ENCODE data around the gene GNE.
"Not testable (repeated sequence)": the region's sequence is repeated elsewhere in the genome, so short reads cannot be mapped to it uniquely, and the experiment has no call there.

GNE gene

DNA sequence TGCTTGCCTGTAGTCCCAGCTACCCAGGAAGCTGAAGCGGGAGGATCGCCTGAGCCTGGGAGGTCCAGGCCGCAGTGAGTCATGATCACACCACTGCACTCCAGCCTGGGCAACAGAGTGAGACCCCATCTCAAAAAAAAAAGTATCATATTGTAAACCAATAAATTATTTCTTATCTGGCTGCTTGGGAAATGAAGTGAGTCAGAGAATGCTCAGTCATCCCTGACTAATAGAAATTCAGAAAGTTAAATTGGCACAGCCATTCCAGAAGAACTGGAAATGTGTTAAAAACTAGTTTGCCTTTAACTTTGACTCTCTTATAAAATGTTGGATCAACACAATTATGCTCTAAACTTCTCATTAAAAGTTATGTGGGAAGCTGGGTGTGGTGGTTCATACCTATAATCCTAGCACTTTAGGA is 9.8 kb upstream of the GNE start:
- no peak for DNase-seq

DNA sequence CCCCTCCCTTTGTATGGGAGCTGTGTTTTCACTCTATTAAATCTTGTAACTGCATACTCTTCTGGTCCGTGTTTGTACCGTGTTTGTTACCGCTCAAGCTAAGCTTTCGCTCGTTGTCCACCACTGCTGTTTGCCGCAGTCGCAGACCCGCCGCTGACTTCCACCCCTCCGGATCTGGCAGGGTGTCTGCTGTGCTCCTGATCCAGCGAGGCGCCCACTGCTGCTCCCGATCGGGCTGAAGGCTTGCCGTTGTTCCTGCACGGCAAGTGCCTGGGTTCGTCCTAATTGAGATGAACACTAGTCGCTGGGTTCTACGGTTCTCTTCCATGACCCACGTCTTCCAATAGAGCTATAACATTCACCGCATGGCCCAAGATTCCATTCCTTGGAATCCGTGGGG is 6.6 kb upstream of the GNE start:
- no peak for DNase-seq

DNA sequence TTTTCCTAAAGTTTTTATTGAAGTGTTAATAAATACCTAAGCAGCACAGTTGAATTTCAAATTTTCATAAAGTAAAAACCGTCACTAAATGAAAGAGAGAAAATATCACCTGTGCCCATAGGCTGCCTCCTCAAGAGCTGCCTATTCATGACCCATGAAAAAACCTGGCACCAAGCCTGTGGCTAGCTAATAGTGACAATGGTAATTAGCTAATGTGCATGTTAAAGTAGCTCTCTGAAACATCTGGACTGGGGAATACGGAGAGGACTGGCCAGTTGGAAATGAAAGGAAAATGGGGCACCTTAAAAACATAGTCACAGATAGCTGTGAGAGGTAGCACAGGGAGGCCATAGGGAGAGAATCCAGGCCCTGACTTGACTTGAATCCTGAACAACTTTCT is 5.4 kb upstream of the GNE start:
- no peak for DNase-seq

DNA sequence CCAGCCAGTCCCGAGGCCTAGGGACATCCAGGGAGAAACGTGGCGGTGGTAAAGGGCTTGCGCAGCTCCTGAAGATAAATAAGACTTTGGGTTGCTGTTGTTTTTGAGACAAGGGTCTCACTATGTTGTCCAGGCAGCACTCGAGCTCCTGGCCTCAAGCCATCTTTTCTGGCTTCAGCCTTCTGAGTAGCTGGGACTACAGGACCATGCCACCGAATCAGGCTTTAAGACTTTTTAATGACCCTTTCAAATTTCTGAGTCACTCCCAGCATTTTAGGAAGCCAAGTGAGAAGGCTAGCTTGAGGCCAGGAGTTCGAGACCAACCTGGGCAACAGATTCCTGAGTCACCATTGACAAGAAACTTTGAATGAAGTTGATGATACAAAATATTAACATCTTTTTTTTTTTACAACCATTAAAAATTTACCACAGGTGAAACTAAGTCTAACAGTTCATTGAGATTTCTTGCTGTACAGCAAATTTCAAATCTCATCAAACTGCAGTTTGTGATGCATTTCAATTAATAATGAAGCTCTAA is 817 bp upstream of the GNE start:
- no peak for DNase-seq

DNA sequence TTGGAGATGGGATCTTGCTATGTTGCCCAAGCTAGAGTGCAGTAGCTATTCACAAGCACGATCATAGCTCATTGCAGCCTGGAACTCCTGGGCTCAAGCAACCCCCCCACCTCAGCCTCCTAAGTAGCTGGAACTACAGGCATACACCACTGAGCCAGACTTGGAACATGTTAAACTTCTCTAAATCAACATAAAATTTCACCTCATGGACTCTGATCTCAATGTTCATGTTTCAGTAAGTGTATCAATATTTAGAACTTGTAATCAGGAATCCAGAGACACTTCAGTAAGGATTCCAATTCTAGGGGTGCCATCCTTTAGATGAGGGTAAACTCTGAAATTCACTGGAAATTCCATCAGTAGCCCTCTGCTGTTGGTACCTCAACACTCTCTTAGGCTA is 6.8 kb downstream of the GNE start:
- DNase-seq: no peak

DNA sequence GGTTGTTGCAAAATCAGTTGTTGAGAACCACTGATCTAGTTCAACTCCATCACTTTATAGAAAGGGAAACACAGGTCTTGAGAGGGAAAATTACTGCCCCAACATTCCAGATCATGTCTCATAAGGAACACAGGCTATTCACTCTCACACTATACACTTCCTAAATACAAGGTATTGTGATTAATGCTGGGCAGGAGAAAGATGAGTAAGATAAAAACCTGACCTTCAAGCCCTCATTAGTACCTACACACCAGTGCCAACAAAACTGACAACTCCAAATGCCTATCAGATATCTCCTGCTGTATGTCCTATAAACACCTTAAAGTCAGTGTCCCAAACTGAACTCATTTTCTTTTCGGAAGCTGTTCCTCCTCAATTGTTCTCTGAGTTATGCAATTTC is 8.2 kb downstream of the GNE start:
- no peak for DNase-seq

DNA sequence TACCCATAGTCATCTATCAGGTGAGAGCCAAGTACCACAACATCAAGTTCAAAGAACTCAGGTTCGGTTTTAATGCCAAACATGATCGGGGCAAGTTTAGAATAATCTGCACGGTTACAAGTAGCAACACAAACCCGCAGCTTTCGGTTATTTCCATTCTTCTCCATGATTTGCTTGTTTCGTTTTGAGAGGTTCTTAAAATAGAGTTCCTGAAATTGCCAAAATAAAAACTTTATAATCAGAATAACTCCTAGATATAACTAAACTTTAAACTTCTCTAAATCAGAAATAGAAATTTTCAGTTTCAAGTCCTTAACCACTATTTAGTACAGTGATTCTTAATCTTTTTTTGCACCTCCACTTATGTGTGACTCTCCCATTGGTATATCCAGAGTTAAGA is 9.1 kb downstream of the GNE start:
- DNase-seq: no peak

DNA sequence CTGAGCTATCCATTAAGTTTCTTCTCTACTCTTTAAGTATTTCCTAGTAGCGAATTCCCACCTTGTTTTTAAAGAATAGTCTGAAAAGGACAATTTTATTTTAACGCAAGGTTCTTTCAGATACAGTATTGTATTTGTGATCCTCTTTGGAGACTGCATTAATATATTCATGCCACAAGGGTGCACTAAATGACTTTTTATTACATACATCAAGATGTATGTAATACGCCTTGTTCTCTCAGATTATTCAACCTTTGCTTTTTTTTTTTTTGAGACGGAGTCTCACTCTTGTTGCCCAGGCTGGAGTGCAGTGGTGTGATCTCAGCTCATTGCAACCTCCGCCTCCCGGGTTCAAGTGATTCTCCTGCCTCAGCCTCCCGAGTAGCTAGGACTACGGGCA is 10.2 kb downstream of the GNE start:
- not testable (repeated sequence) for DNase-seq

DNA sequence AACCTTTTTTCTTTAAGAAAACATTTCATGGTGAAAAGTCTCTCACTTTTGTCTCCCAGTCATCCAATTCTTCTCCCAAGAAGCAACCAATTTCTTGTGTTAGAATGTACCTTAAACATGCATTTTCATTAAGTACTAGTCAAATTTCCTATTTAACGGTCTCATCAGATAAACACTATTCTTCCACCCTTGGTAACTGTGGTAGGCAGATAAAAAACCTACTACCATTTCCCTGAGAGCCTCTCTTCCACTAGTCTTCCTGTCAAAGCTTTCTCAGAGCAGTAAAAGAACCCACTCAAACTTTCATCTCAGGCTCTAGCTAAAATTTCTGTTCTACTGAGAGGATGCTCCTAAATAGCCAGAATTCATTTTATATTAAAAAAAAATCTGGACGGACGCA is 10.9 kb downstream of the GNE start:
- DNase-seq: no peak

DNA sequence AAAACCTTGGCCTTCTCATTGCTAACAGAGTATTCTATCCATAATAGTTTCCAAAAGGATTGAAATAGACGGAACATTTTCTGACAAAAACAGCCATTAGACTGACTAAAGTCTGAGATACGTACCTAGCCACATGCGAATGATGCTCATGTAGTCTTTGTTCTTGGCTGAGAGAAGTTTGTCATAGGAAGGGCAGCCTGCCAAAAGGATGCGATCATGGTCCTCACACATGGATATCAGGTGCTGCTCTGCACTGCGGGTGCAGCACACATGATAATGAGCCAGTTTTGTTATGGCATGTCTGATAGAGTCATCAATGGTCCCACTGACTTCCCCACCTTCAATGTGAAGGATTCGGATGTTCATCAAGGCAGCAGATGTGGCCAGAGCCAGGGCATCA is 12.3 kb downstream of the GNE start:
- no peak for DNase-seq

DNA sequence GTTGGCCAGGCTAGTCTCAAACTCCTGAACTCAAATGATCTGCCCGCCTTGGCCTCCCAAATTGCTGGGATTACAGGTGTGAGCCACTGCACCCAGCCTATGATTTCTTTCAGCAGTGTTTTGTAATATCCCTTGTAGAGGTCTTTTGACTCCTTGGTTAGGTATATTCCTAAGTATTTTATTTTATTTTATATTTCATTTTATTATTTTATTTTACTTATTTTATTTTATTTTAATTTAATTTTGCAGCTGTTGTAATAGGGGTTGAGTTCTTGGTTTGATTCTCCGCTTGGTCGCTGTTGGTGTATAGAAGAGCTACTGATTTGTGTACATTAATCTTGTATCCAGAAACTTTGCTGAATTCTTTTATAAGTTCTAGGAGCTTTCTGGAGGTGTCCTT is 18.6 kb downstream of the GNE start:
- DNase-seq: not testable (repeated sequence)

DNA sequence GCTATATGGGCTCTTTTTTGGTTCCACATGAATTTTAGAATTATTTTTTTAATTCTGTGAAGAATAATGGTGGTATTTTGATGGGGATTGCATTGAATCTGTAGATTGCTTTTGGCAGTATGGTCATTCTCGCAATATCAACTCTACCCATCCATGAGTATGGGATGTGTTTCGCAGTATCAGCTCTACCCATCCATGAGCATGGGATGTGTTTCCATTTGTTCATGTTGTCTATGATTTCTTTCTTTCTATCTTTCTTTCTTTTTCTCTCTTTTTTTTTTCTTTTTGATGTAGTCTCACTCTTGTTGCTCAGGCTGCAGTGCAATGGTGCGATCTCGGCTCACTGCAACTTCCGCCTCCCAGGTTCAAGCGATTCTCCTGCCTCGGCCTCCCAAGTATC is 19.0 kb downstream of the GNE start:
- not testable (repeated sequence) for DNase-seq

DNA sequence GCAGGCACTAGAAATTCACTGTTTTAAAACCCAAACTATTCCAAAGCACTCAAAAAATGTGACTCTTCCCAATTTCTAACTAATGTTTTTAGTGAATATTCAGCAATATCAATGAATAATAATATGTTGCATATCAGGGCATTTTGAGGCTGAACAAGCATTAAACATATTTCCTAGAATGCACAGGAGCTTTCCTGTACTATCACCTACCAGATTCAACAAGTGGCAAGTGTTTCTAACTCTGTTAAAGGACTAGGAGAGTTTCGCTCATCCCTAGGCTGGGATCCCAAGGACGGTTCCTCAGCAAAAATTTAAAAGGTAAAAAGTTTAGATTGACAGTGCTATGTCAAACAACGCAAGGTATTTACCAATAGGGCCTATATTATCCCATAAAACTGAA is 21.0 kb downstream of the GNE start:
- DNase-seq: no peak

DNA sequence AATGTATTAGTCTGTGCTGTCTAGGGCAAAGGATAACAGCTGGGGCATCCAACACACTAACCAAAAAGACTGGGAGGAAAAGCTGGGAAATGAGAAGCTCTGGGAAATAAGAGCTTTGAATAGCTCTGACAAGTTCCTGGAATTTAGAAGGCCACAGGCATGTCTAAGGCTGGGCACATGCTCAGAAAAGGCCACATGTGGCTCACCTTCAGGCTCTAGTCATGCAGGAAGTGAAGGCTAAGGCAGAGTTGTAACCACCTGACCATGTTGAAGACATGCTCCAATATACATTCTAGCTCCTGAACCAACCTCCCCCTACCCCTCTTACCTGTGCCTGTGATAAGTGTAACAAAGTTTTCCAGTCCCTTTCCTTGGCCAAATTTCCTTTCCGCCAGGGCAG is 35.8 kb downstream of the GNE start:
- DNase-seq: no peak

DNA sequence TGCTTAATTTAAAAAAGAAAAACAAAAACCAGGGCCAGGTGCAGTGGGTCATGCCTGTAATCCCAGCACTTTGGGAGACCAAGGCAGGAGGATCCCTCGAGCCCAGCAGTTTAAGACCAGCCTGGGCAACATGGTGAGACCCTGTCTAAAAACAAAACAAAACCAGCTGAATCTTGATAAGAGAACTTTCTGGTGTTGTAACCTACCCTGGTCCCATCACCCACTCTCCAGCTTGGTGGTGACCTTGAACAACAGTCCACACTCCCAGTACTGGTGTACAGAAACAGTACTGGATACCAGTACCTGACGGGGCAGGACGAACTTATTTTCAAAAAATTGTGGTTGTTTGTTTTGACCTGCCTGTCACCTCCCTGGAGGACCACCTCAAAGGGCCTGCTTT is 36.6 kb downstream of the GNE start:
- DNase-seq: no peak

DNA sequence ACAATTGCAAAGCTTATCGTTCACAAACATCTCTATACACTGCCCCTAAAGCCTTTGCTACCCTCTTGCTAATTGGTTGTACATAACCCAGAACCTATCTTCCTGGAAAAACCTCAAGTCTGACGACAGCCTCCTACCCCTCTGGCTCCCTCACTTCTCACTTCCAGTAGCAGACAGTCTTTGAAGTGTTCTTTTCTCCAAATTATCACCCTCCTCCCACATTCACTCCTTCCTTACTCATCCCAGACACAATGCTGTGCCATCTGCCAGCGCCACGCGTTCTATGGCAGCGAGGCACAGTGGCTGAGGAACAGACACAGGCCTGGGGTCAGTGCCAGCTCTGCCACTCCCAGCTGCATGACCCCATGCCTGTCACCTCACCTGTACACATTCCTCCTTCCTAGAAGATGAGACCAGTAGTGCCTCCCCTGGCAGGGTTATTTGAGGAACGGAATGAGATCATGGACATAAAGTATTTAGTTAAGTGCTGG is 39.8 kb downstream of the GNE start:
- no peak for DNase-seq

DNA sequence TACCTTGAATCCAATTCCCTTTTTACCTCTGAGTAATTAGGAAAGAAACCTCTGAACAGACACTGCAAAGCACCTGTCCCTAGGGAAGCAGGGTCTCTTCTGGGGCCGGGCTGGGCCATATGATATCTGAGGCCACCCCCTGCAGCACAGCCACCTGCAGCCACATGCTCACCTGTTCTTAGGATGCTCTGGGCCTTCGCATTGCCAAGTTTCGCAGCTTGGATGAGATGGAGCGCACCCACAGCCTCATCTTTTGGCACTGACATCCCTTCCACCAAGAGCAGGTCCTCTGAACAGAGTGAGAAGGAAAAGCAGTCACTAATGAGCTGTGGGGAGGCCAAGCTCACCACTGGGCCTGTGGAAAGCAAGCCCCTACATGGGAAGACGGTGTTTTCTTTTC is 40.2 kb downstream of the GNE start:
- no peak for DNase-seq

DNA sequence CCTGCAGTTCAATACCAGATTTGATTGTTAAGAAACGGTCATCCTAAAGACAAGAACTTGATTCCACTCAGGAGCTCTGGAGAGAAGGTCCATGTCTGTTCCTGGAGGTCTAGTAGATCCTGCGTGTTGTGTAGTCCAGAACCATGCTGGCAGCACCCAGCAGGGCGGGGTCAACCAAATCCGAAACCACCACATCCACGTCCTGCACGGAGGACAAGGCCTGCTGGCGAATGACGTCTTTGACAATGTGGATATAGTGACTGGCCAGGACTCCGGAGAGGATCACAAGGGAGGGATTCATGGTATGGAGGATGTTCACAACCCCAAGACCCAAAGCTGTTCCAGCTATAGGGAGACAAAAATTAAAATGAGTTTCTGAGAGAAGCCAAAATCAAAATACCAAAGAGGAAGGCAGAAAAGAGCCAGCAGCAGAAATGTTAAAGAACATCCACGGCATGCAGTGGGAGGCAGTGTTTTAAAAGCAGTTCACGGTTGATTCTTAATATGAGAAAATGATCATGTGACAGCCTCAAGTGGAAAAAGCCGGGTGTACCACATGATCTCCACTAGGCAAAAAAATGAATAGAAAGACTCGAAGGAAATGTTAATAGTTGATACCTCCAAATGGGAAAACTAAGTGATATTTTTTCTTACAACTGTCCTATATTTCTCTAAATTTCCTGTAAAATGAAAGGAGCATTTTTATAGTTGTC is 40.8 kb downstream of the GNE start:
- no peak for DNase-seq

DNA sequence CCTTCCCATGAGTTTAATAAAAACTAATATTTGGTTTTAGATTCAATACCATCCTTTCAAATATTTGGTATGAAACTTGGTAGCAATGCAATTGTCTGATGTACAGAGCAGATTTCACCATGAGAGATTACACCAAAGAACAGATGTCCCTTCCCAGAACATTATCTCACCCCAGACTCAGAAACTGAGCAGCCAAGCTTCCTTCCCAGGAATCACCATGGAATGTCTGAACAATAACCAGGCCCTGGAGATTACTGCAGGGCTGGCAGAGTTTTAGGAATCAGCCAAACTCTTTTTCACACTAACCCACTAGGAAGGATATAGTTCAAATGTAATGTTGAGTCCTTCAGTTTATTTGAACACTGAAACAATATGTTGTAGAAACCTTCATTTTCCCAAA is 43.7 kb downstream of the GNE start:
- no peak for DNase-seq

DNA sequence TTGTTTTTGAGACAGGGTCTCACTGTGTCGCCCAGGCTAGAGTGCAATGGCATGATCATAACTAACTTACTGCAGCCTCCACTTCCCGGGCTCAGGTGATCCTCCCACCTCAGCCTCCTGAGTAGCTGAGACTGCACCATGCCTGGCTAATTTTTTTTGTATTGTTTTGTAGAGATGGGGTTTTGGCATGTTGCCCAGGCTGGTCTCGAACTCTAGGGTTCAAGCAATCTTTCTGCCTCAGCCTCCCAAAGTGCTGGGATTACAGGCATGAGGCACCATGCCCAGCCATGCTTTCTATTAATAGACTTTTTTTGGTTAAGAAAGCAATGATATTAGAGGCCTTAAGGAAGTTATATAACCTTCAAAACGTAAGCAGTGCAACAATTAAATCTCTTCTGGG is 44.3 kb downstream of the GNE start:
- DNase-seq: no peak

DNA sequence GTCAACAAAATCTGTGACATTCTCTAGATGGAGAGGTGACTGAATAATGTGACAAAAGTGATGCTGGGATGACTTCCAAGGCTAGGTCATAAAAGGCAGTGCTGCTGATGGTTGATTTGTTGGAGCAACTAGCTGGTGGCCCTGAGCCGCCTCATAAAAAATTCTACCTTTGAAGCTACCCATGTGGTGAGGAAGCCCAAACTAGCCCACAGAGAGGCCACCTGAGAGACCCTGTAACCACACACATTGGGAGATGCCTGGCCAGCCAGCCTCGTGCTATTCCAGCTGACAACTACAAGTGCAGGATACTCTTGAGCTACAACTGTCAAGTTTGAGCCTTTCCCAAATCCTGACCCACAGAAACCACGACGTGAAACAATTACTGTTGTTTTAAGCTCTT is 44.9 kb downstream of the GNE start:
- no peak for DNase-seq

DNA sequence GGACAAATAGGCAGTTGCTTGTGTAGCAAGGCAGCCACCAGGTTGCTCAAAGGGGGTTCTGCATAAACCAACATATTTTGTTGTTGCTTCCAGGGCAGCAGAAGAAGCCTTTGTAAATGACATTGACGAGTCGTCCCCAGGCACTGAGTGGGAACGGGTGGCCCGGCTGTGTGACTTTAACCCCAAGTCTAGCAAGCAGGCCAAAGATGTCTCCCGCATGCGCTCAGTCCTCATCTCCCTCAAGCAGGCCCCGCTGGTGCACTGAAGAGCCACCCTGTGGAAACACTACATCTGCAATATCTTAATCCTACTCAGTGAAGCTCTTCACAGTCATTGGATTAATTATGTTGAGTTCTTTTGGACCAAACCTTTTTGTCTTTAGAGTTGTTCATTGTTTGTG is 46.7 kb downstream of the GNE start:
- no peak for DNase-seq

DNA sequence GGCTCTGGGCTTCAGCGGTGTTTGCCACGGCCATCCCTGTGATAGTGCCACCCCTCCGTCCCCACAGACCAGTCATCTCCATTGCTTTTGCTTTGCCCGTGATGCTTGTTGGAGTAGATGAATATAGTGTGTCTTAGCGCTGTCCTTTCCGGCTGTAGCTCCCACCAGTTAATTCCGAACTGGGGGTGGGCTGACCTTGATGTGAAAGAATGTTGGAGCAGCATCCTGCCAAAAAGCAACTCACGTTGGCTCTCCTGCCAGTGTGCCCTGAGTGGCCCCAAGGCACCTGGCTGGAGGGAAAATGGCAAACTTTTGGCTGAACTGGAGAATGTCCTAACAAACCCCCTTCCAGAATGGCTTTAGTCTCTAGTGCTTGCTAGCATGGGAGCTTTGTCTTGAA is 47.5 kb downstream of the GNE start:
- no peak for DNase-seq

DNA sequence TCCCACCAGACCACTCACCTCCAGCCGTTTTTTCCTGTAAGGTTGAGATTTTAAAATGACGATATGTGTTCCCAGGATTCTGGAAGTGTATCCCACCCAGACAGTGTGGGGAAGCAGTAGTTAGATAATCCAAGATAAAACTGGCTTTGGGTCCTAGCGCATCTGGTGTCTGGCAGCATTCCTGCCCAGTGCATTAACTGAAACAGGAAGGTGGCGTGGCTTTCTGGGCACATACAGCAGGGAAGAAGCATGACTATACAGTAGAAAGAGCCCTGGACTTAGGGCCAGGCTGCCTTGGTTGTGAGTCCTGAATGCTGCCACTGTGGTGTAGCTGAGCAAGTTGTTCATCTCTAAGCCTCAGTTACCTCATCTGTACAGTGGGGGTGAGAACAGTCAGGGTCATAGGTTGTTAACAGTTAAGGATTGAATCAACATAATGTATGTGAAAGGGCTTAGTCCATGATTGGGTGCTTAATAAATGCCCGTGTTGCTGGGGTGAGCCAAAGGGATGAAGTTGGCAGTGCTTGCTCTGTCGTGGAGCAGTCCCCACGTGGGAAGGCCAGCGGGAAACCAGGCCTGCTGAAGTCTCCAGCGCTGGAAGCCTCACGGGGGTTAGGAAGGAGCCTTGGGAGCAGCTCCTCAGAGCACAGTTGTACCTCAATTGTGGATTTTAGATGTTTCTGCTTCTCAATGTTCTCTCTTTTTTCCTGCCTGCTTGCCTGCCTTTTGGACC is 49.6 kb downstream of the GNE start:
- no peak for DNase-seq

Measured in stimulated activated CD4-positive, alpha-beta T cell treated with anti-CD3 and anti-CD28 coated beads, Interleukin-4, amount 100 ng/mL, for 4 hours (primary cell).